Esophagus (tissue), 2 donors: ENCODE results near the gene STOML2. TPM values are rescaled to one million over a fixed set of nuclear protein-coding genes. Genes with fewer than 3 reads are reported as not detected.

Experiments
- H3K27ac ChIP-seq, 2 donors: one replicate each; pipeline ENCODE4 v1.5.1; 2013; ENCODE audit warnings: low read depth in 2 of 2, mild to moderate bottlenecking in 2 of 2, inconsistent platforms in 1 of 2, low read length in 1 of 2, moderate library complexity in 1 of 2
- H3K27me3 ChIP-seq, 2 donors: one replicate each; pipeline ENCODE4 v1.6.1; 2013; ENCODE audit warnings: low read length in 2 of 2, control low read depth in 1 of 2, mild to moderate bottlenecking in 1 of 2; ENCODE audit not compliant: insufficient read depth in 2 of 2, control insufficient read depth in 1 of 2
- H3K36me3 ChIP-seq, 2 donors: one replicate each; pipeline ENCODE4 v1.6.1; 2013; ENCODE audit warnings: low read length in 1 of 2; ENCODE audit not compliant: control insufficient read depth in 2 of 2, insufficient read depth in 2 of 2
- H3K4me1 ChIP-seq, 2 donors: one replicate each; pipeline ENCODE4 v1.6.1; 2013; ENCODE audit warnings: low read length in 1 of 2; ENCODE audit not compliant: control insufficient read depth in 2 of 2, insufficient read depth in 2 of 2
- H3K4me3 ChIP-seq, 2 donors: one replicate each; pipeline ENCODE4 v1.5.1; 2013; ENCODE audit warnings: low read length in 2 of 2, mild to moderate bottlenecking in 2 of 2, low read depth in 1 of 2, moderate library complexity in 1 of 2
- H3K9me3 ChIP-seq, 2 donors: one replicate each; pipeline ENCODE4 v1.6.1; 2013; ENCODE audit warnings: mild to moderate bottlenecking in 2 of 2, low read depth in 1 of 2, low read length in 1 of 2, moderate library complexity in 1 of 2; ENCODE audit not compliant: control insufficient read depth in 2 of 2, insufficient read depth in 1 of 2
- WGBS, 2 donors: extraction: QIAGEN DNeasy Blood & Tissue Kit; methylation state at CpG; one replicate each; pipeline ENCODE4 v1.1.7; 2013; 5-methylcytosine and 5-hydroxymethylcytosine counted together
- polyA plus RNA-seq, 2 donors: library from polyadenylated mRNA; stranded (reverse); fragments of 200-250 nt; gene quantifications; one replicate each; pipeline ENCODE4 v1.2.3, GENCODE V29; 2013
- donor health status: healthy with polysubstance abuse.
- donor health status: Bipolar disorder and iron deficiency.

Gene STOML2
- polyA plus RNA-seq, 2 donors = 32.9 to 107 TPM

DNA sequence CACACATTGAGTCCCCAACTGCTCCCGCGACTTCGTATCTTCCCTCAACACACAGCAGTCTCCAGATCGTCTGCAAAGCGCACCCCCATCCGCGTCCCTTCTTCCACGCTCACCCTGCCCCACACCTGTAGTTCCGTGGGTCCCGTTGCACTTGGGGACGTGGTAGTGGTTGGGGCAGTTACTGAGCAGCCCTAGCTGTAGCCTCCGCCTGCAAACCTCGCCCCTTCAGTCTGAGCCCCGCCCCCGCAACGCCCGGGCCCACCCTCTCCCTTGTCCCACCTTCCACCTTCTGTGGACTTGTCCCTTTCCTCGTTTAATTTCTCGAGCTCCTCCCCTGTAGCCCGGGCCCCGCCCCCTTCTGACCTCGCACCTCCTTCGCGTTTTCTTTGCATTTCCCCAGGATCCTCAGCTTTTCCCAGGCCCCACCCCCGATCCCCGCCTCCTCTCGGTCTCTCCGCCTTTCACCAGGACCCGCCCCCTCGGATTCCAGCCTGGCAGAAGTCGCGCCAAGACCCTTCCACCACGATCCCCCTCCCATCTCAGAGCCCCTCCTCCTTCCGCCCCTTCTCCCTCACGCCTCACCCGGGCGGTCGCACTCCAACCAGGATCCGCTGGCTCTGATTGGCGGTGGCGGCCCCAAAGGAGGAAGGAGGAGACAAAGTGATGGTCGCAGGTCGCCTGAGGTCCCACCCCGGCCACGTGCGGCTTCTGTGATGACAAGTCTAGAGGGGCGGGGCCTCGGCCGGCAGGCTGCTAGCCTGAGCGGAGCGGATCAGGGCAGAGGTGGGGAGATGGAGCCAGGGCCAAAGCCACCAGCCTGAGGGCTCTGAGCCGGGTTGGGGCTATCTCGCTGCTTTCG, 13.0 kb upstream of the STOML2 start, which contains the start of gene ATOSB:
Gene ATOSB, minus strand, starts transcription at position 183 of the 859 bp plus-strand sequence. CDS start 7,588 bp downstream, outside the sequence.
- peak within 1 kb of the TSS; percentile 91 to 96 for H3K27ac ChIP-seq
- H3K4me1 ChIP-seq = peaks cover 0 to 3% of the 10 kb centered on the region in 2 donors
- no peaks in the 10 kb centered on the region for H3K36me3 ChIP-seq
- no peaks in the 10 kb centered on the region for H3K9me3 ChIP-seq
- 0 to 1% methylated on average over 54 of the region's 54 CpGs for WGBS, 2 donors
- no peaks in the 10 kb centered on the region for H3K27me3 ChIP-seq
- H3K4me3 ChIP-seq = peak within 1 kb of the TSS; percentile 63 to 70

DNA sequence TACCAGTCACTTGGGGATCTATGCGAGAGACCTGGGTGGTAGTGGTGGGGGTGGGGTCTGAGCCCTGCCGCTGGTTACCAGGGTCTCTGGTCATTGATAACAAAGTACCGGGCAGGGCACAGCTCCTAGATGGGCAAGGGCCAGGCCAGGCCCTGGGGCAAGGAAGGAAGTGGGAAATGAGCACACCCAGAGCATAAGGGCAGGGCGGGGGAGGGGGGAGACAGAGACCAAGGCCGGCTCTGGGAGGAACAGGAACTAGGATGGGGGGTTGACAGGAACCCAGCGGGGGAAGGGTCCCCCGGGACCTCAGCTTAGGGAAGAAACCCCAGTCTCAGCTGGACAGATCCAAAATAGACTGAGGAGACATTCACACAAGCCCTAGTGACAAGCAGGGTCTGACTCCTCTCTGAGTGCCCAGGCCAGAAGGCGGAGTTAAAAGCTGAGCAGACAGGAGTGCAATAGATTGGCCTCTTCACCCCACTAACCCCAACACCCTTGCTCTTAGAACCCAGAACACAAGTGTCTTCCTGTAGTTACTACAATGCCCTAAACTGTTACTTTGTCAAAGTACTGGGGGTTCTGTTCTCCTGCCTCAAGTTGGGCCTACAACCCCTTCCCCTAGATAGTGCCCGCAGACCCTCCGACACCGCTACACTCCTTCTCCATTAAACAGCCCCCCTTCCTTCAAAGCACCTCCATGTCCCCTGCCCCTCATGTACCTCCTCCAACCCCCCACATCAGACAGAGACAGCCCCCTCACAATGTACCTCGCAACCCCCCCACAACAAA, 12.1 kb upstream of the STOML2 start:
- H3K36me3 ChIP-seq = no peaks in the 10 kb centered on the region
- H3K27ac ChIP-seq = peak overlapping the region; percentile 91 to 96
- H3K4me3 ChIP-seq = peak overlapping the region; percentile 63 to 70
- no peaks in the 10 kb centered on the region for H3K27me3 ChIP-seq
- no peaks in the 10 kb centered on the region for H3K9me3 ChIP-seq
- 9 to 12% methylated on average over 12 of the region's 12 CpGs for WGBS, 2 donors
- peaks cover 0 to 4% of the 10 kb centered on the region in 2 donors for H3K4me1 ChIP-seq

DNA sequence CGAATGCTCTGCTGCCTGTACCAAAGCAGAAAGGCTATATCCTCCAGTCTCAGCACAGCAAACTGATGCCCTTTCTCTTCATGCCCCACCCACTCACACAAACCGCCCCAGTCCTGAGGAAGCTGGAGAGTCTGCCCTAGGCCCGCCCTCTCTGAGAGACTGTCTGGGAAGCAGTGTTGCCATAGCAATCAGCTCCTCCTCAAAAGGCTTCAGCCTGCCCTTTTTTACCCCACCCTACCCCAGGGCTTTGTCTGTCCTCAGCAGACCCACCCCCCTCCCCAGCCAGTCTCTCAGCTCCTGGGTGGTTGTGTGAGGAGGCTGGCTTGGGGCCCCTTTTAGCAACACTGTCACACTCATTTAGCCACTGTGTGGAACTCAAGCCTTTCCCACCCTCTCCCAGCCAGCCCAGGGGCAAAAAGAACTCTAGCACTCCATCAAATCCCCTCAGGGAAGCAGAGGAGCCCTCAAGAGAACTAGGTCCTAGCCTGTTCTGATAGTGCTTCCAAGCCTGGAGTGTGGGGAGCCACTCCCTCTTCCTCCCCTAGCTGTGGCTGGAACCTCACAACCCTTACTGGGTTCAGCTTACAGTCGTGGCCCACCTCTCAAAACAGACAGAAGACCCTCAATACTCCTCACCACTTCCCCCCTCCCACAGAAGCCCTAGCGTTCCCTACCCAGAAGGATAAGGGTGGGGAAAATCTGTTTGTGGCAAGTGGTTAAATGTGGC, 11.3 kb upstream of the STOML2 start:
- peaks cover 0 to 5% of the 10 kb centered on the region in 2 donors for H3K4me1 ChIP-seq
- no peaks in the 10 kb centered on the region for H3K36me3 ChIP-seq
- peak overlapping the region; percentile 63 to 70 for H3K4me3 ChIP-seq
- no peaks in the 10 kb centered on the region for H3K27me3 ChIP-seq
- WGBS, 2 donors = 4 to 8% methylated on average over 5 of the region's 5 CpGs
- no peaks in the 10 kb centered on the region for H3K9me3 ChIP-seq
- peak overlapping the region; percentile 91 to 96 for H3K27ac ChIP-seq

DNA sequence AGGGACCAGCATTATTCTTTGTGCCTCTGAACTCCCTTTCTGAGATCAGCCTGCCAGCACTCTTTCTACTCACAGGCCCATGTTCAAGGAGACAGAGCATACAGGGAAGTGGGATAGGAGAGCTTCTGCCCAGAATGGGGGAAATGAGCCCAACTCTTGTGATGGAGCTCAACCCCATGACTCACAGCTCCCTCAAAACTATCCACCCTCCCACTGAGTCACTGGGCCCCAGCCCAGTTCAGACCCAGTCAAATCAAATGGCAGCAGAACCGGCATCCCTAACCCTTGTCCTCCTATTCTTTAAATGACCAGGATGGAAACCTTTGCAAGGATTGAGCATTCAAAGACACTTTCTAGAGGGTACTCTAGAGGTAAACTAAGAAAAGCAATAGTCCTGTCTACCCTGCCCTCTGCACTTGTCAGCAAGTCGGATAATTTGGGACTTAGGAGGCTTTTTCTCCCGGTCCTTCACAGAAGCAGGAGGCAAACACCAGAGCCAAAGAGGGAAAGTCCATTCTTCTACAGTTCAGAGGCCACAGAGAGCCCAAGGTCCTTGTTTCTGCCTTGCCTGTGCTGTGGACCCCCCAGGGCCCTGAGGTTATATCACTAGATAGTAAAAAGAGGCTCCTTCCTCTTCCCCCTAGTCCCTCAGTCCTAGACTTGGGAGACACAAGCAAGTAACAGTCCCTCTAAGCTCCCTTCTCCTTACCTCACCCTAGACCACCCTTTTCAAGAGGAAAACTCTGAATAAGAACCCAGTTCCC, 9.5 kb upstream of the STOML2 start:
- 58 to 69% methylated on average over 3 of the region's 3 CpGs for WGBS, 2 donors
- Histone ChIP-seq H3K36me3 (peaks cover 0 to 8% of the 10 kb centered on the region in 2 donors), H3K27ac (peak overlapping the region; percentile 87 to 94), H3K4me1 (peaks cover 0 to 5% of the 10 kb centered on the region in 2 donors), H3K4me3 (peak overlapping the region in 1 of 2 donors; percentile 30), H3K27me3 (no peaks in the 10 kb centered on the region), H3K9me3 (no peaks in the 10 kb centered on the region)

DNA sequence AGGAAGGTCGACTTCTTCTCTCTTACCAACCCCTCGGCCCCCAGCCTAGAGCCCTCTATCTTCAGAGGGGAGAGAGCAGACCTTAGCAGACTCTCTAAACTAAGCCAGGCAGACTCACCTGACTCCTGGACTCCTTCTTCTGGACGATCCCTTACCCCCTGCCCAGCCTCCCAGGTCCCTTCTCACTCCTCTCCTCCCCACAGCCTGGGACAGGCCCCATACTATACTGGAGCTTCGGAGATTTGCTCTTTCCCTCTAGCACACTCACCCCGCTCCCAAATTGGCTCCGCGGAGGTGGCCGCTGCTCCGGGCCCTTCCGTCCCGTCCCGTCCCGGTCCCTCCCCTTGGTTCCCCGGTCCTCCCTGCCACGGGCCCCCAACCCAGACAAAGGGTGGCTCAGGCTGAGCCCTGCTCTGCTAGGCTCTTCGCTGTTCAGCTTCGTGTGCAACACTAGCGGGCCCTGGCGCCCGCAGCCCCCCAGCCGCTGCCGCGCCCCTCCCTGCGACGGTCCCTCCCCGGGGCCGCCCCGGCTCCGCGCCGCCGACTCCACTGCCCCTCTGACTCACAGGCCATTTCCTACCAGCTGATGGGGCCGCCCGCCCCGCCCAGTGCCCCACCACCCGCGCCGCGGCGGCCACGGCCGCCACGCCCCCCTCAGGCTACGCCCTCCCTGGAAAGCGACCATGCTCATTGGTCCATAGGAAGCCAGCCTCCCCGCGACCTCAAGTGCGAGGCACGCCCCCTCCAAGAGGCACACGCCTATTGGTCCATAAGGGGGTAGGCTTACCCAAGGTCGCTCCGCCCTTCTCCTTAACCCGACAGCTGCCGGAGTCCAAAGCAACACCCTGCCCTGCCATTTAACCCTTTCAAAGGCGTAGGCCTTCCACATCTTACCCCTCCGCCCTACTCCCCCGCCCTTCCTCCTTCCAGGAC, 8.3 kb upstream of the STOML2 start:
- Histone ChIP-seq H3K36me3 (peaks cover 5 to 10% of the 10 kb centered on the region in 2 donors), H3K27me3 (no peaks in the 10 kb centered on the region), H3K9me3 (no peaks in the 10 kb centered on the region), H3K4me3 (peak overlapping the region; percentile 62 to 70), H3K4me1 (peaks cover 0 to 5% of the 10 kb centered on the region in 2 donors), H3K27ac (peak overlapping the region; percentile 92 to 94)
- WGBS, 2 donors = 1% methylated on average over 53 to 57 of the region's 57 CpGs

DNA sequence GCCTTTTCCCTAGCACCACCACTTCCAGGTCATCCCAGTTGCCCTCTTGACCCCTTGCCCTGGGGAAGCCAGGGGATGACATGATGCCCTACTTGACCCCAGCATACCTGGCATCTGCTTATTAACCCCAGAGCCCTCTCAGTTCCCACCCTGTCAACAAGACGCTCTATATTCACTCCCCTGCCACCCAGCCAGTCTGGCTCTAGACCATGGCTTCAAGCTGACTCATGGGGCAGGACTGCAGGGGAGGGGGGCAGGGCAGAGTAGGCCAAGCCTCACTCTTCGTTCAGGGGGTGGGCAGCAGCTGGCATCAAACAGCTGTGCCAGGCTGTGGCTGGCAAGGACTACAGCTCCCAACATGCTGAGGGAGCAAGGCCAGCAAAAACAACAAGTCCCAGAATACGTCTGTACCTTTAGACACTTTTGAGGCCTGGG, 7.4 kb upstream of the STOML2 start:
- Histone ChIP-seq H3K27ac (peak overlapping the region; percentile 91 to 92), H3K4me1 (peaks cover 0 to 5% of the 10 kb centered on the region in 2 donors), H3K9me3 (no peaks in the 10 kb centered on the region), H3K36me3 (peaks cover 11 to 18% of the 10 kb centered on the region in 2 donors), H3K27me3 (no peaks in the 10 kb centered on the region), H3K4me3 (peak overlapping the region; percentile 62 to 70)
- WGBS, 2 donors = 19 to 47% methylated on average over 3 of the region's 3 CpGs

DNA sequence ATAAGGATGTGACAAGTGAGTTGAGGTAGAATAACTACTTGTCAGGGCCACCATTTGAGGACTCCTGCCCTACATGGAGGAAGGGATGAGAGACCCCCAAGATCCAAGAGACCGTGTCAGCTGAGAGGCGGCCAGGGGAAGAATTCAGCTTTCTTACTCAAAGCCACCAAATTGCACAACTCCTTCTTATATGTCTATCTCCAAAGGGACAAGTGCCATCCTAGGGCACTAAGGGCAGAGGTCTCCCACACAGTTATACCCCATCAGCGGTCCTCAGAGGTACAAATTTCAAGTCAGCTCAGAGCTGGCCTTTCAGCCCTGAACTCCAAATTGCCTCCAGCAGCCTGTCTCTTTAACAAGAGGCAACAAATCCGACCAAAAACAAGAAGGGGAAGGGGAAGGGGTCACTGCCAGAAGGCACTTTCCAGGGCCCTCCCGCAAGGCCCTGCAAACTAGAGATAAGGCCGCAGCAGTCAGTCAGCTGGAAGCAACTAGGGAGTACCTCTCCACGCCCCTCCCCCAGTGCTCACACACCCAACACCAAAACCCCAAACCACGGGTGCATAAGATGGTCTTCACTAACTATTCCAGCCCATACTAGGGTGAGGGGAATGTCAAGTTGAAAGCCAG, 6.1 kb upstream of the STOML2 start:
- H3K4me3 ChIP-seq = no peak overlapping the region

DNA sequence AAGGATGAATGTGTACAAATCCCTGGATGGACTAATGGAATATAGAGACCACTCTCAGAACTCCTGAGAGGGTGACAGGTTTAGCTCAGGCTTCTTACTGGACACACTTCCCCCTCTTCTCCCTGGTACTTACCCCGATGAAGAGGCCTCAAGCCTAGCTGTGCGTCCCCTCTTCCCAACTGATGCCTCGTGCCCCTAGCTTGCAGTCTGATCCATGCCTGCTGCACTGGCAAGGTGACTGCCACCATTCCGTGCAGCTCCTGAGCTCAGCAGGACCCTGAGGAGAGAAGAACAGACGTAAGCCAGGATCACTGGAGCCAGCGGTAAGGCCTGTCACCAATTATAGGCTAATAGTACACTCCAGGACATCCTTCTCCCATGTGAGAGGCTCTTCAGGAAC, 5.5 kb upstream of the STOML2 start:
- 89 to 91% methylated on average over 6 of the region's 6 CpGs for WGBS, 2 donors
- H3K27me3 ChIP-seq = no peaks in the 10 kb centered on the region
- H3K36me3 ChIP-seq = peaks cover 11 to 22% of the 10 kb centered on the region in 2 donors
- peaks cover 0 to 3% of the 10 kb centered on the region in 2 donors for H3K4me1 ChIP-seq
- no peak overlapping the region for H3K27ac ChIP-seq
- H3K9me3 ChIP-seq = no peaks in the 10 kb centered on the region
- no peak overlapping the region for H3K4me3 ChIP-seq

More for the DNA sequence above, 6.1 kb upstream of the STOML2 start:
- H3K36me3 ChIP-seq = peaks cover 11 to 22% of the 10 kb centered on the region in 2 donors
- 63 to 66% methylated on average over 8 of the region's 8 CpGs for WGBS, 2 donors
- H3K9me3 ChIP-seq = no peaks in the 10 kb centered on the region
- no peak overlapping the region for H3K27ac ChIP-seq
- H3K27me3 ChIP-seq = no peaks in the 10 kb centered on the region
- peaks cover 0 to 2% of the 10 kb centered on the region in 2 donors for H3K4me1 ChIP-seq
